Vagina (tissue), 2 donors: ENCODE data around the gene NDUFA7. TPM values are rescaled to one million over a fixed set of nuclear protein-coding genes. Genes with fewer than 3 reads are reported as not detected.

Experiments used
- DNase-seq, 2 donors: peaks; one replicate each; pipeline ENCODE4 v3.0.0-alpha.2; 2017; ENCODE audit errors: extremely low spot score in 2 of 2
- H3K27ac ChIP-seq: fragments of 200-600 bp; sonication (generic); one replicate; pipeline ENCODE4 v1.5.1; 2019
- H3K27me3 ChIP-seq: fragments of 200-600 bp; sonication (generic); one replicate; pipeline ENCODE4 v1.5.1; 2019
- H3K36me3 ChIP-seq, 2 donors: fragments of 200-600 bp; sonication (generic); one replicate each; pipeline ENCODE4 v1.5.1; 2017 to 2019
- H3K4me1 ChIP-seq: fragments of 200-600 bp; sonication (generic); one replicate; pipeline ENCODE4 v1.5.1; 2019
- H3K4me3 ChIP-seq, 2 donors: fragments of 200-600 bp; sonication (generic); 1 replicate in 1 of 2; 2 replicates in 1 of 2; pipeline ENCODE4 v1.5.1; 2016 to 2019
- H3K9me3 ChIP-seq: fragments of 200-600 bp; sonication (generic); one replicate; pipeline ENCODE4 v1.5.1; 2019
- POLR2A ChIP-seq, 2 donors: fragments of 450-650 bp; IDR thresholded peaks; one replicate each; pipeline ENCODE4 v1.6.1; 2017; ENCODE audit warnings: antibody characterized with exemption in 2 of 2, mild to moderate bottlenecking in 2 of 2, moderate library complexity in 2 of 2
- POLR2AphosphoS5 ChIP-seq, 2 donors: sonication (generic); formaldehyde crosslinking; IDR thresholded peaks; one replicate each; pipeline ENCODE4 v1.9.0; 2017; ENCODE audit warnings: antibody characterized with exemption in 2 of 2, mild to moderate bottlenecking in 2 of 2, low read depth in 1 of 2; ENCODE audit not compliant: insufficient read depth in 1 of 2
- intact Hi-C: fragments of 100-400 bp; cut with DNase I; formaldehyde crosslinking; loops from one replicate; pipeline ENCODE4 v1.15.1; 2023
- total RNA-seq: library from RNA; depleted of rRNA; stranded (reverse); fragments of >200 nt; gene quantifications from one replicate; pipeline ENCODE4 v1.2.3, GENCODE V29; 2016
- TF ChIP-seq, protein P1 (sequence below), 3 experiments: fragments of 450-650 bp in 2 of 3; fragments of 200-600 bp in 1 of 3; sonication (generic) in 1 of 3; IDR thresholded peaks; one replicate each; pipeline ENCODE4 v1.5.1; 2017 to 2019; ENCODE audit warnings: antibody characterized with exemption in 3 of 3, mild to moderate bottlenecking in 2 of 3, moderate library complexity in 2 of 3

The NDUFA7 gene
- total RNA-seq, 1 donor from 2014 or later, result 24.6 TPM

DNA sequence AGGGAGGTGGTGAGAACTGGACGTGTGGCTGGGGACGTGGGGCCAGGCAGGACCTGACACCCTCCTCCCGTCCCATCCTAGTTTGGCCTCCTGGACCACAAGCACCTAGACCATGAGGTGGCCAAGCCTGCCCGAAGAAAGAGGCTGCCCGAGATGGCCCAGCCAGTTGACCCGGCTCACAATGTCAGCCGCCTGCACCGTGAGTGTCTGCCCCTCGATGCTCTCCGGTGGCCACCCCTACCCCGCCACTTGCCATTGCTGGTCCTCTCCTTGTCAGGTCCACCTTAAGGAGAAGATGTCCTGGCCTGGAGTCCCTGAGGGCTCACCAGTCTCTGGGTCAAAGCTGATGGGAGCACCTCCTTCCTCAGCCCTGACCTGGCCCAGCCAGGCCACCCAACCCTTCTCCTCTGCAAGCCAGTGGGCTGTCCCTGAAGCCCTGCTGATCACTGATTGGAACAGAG lies 45.0 kb upstream of the NDUFA7 start:
- TF ChIP-seq POLR2AphosphoS5 (IDR thresholded peaks at IDR 0.05; ENCODE audit: insufficient read depth in 1 of 2, low read depth in 1 of 2), result no peak
- TF ChIP-seq, protein P1, sequence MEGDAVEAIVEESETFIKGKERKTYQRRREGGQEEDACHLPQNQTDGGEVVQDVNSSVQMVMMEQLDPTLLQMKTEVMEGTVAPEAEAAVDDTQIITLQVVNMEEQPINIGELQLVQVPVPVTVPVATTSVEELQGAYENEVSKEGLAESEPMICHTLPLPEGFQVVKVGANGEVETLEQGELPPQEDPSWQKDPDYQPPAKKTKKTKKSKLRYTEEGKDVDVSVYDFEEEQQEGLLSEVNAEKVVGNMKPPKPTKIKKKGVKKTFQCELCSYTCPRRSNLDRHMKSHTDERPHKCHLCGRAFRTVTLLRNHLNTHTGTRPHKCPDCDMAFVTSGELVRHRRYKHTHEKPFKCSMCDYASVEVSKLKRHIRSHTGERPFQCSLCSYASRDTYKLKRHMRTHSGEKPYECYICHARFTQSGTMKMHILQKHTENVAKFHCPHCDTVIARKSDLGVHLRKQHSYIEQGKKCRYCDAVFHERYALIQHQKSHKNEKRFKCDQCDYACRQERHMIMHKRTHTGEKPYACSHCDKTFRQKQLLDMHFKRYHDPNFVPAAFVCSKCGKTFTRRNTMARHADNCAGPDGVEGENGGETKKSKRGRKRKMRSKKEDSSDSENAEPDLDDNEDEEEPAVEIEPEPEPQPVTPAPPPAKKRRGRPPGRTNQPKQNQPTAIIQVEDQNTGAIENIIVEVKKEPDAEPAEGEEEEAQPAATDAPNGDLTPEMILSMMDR (IDR thresholded peaks at IDR 0.05), result no peak
- TF ChIP-seq POLR2A (IDR thresholded peaks at IDR 0.05), result no peak

DNA sequence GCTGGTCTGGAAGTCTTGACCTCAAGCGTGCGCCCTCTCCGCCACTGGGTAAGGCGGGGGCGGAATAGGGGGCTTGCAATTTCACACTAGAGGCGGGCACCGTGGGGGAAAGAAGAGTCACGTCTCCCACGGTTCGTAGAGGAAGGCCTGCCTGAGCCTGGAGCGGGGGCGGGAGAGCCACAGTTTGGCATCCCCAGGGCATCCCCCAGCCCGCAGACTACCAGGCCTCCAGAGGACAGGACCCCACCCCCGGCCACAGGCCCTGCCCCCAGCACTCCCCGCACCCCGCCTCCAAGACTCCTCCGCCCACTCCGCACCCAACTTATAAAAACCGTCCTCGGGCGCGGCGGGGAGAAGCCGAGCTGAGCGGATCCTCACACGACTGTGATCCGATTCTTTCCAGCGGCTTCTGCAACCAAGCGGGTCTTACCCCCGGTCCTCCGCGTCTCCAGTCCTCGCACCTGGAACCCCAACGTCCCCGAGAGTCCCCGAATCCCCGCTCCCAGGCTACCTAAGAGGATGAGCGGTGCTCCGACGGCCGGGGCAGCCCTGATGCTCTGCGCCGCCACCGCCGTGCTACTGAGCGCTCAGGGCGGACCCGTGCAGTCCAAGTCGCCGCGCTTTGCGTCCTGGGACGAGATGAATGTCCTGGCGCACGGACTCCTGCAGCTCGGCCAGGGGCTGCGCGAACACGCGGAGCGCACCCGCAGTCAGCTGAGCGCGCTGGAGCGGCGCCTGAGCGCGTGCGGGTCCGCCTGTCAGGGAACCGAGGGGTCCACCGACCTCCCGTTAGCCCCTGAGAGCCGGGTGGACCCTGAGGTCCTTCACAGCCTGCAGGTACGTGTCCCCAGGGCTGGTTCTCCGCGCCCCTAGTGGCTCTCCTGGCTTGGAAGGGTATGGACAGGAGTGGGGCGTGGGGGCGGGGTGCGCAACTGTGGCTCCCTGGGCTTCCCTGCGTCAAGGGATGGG lies 42.9 kb upstream of the NDUFA7 start, which contains the start of gene ANGPTL4:
Gene ANGPTL4 (plus strand): TSS at position 353 of the 969 bp plus-strand sequence. CDS start 167 bp downstream, at position 520.
- intact Hi-C loops, result no loop called here
- Histone ChIP-seq H3K4me1 (peaks cover 73% of the 10 kb centered on the region), H3K27me3 (no peaks in the 10 kb centered on the region), H3K36me3 (no peaks in the 10 kb centered on the region), H3K4me3 (peak within 1 kb of the TSS; percentile 59 to 77), H3K27ac (peak within 1 kb of the TSS; percentile 78), H3K9me3 (no peaks in the 10 kb centered on the region)
- no peak for DNase-seq
- TF ChIP-seq POLR2AphosphoS5 (IDR thresholded peaks at IDR 0.05; ENCODE audit: insufficient read depth in 1 of 2, low read depth in 1 of 2), result peak in 1 of 2 donors; percentile 89
- TF ChIP-seq, protein P1 (IDR thresholded peaks at IDR 0.05), result peak in 1 of 3 experiments; percentile 15
- TF ChIP-seq POLR2A (IDR thresholded peaks at IDR 0.05), result peak in 1 of 2 donors; percentile 60

More for the DNA sequence above, 45.0 kb upstream of the NDUFA7 start:
- H3K9me3 ChIP-seq, result no peaks in the 10 kb centered on the region
- H3K27me3 ChIP-seq, result no peaks in the 10 kb centered on the region
- no peak overlapping the region for H3K27ac ChIP-seq
- peaks cover 72% of the 10 kb centered on the region for H3K4me1 ChIP-seq
- DNase-seq, result no peak
- H3K4me3 ChIP-seq, result peak overlapping the region in 1 of 2 donors; percentile 59
- no peaks in the 10 kb centered on the region for H3K36me3 ChIP-seq
- intact Hi-C loops, result no loop called here

DNA sequence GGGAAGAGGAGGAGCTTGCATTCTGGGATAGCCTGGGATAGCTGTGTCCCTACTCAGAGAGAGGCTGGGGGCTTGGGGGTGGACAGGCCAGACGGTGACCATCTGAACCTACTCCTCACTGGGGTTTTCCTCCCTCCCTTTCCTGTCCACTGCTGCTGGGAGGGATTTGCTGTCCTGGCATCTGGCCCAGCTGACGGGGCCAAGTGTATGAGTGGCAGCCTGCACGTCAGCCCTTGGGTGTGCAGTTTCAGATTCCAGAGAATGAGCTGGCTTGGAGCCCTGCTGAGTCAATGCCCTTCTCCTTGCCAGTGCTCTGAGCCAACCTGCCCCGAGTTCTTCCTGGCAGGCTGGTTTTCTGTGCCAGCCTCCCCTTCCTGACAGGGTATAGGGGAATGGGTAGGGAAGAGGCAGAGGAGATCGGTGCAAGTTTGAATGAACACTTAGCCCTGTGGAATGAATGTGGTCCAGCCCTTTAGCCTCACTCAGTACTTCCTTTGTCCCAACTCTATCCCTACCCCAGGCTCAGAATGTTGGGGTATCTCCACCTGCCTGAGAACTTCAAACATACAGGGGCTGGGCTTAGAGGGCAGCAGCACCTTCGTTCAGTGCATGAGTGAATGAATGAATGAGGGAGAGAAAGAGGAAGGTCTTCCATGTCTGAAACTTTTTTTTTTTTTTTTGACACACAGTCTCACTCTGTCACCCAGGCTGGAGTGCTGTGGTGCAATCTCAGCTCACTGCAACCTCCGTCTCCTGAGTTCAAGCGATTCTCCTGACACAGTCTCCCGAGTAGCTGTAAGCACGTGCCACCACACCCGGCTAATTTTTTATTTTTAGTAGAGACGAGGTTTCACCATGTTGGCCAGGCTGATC lies 41.0 kb upstream of the NDUFA7 start:
- Histone ChIP-seq H3K9me3 (no peaks in the 10 kb centered on the region), H3K4me1 (peaks cover 55% of the 10 kb centered on the region), H3K36me3 (no peaks in the 10 kb centered on the region), H3K27me3 (no peaks in the 10 kb centered on the region), H3K4me3 (no peak overlapping the region), H3K27ac (peak overlapping the region; percentile 78)
- TF ChIP-seq, protein P1 (IDR thresholded peaks at IDR 0.05), result no peak
- TF ChIP-seq POLR2AphosphoS5 (IDR thresholded peaks at IDR 0.05; ENCODE audit: insufficient read depth in 1 of 2, low read depth in 1 of 2), result peak; percentile 89 to 96
- no peak for TF ChIP-seq POLR2A (IDR thresholded peaks at IDR 0.05)
- intact Hi-C loops, result no loop called here
- DNase-seq, result peak in 1 of 2 donors; percentile 95

DNA sequence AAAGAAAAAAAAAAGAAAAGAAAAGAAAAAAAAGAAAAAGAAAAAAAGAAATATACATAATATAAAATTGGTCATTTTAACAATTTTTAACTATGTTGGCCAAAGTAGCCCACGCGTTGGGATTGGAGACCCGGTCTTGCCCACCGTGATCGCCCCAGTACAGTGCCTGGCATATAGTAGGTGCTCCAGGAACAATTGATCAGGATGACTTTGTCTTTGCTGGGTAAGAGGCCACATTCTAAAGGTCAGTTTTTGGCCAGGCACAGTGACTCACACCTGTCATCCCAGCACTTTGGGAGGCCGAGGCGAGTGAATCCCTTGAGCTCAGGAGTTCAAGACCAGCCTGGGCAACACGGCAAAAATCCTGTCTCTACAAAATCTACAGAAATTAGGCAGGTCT lies 39.0 kb upstream of the NDUFA7 start:
- peaks cover 41% of the 10 kb centered on the region for H3K4me1 ChIP-seq

More for the DNA sequence above, 39.0 kb upstream of the NDUFA7 start:
- Histone ChIP-seq H3K27ac (no peak overlapping the region), H3K4me3 (no peak overlapping the region), H3K36me3 (no peaks in the 10 kb centered on the region), H3K9me3 (no peaks in the 10 kb centered on the region), H3K27me3 (no peaks in the 10 kb centered on the region)
- no peak for DNase-seq
- TF ChIP-seq, protein P1 (IDR thresholded peaks at IDR 0.05), result no peak
- TF ChIP-seq POLR2A (IDR thresholded peaks at IDR 0.05), result no peak
- TF ChIP-seq POLR2AphosphoS5 (IDR thresholded peaks at IDR 0.05; ENCODE audit: insufficient read depth in 1 of 2, low read depth in 1 of 2), result no peak
- intact Hi-C loops, result no loop called here
